HepG2 (cell line): ENCODE data around the gene RNPC3. TPM values are rescaled to one million over a fixed set of nuclear protein-coding genes. Genes with fewer than 3 reads are reported as not detected.

ENCODE experiments used
- EHMT2 ChIP-seq: fragments of 200-600 bp; sonication (generic); IDR thresholded peaks from 2 replicates; pipeline ENCODE4 v1.7.0; 2017; ENCODE audit warnings: antibody characterized with exemption, low read depth, low read length, borderline replicate concordance
- ETS1 ChIP-seq: sonication (generic); formaldehyde crosslinking; IDR thresholded peaks from 2 replicates; pipeline ENCODE4 v1.4.0; 2020; ENCODE audit warnings: missing genetic modification reagents
- ETV6 ChIP-seq: sonication (generic); formaldehyde crosslinking; conservative IDR thresholded peaks from 2 replicates; pipeline ENCODE4 v1.4.0; 2020; ENCODE audit warnings: missing genetic modification reagents
- LBX2 ChIP-seq: sonication (generic); formaldehyde crosslinking; IDR thresholded peaks from 2 replicates; pipeline ENCODE4 v1.5.0; 2020; ENCODE audit warnings: missing genetic modification reagents, mild to moderate bottlenecking, borderline replicate concordance
- MLLT10 ChIP-seq: sonication (generic); formaldehyde crosslinking; IDR thresholded peaks from 2 replicates; pipeline ENCODE4 v1.4.0; 2020; ENCODE audit warnings: missing genetic modification reagents
- MTA3 ChIP-seq: sonication (generic); formaldehyde crosslinking; IDR thresholded peaks from 2 replicates; pipeline ENCODE4 v1.4.0; 2020; ENCODE audit warnings: missing genetic modification reagents
- NFE2 ChIP-seq: sonication (generic); formaldehyde crosslinking; IDR thresholded peaks from 2 replicates; pipeline ENCODE4 v1.4.0; 2020; ENCODE audit warnings: missing genetic modification reagents
- SIX4 ChIP-seq: sonication (generic); formaldehyde crosslinking; IDR thresholded peaks from 2 replicates; pipeline ENCODE4 v1.4.0; 2020; ENCODE audit warnings: missing genetic modification reagents
- YY1 ChIP-seq: IDR thresholded peaks from 2 replicates; pipeline ENCODE4 v1.6.1; 2011; ENCODE audit warnings: low read length, low read depth, moderate library complexity, mild to moderate bottlenecking; ENCODE audit not compliant: insufficient read depth, insufficient replicate concordance
- ZBTB44 ChIP-seq: sonication (generic); formaldehyde crosslinking; IDR thresholded peaks from 2 replicates; pipeline ENCODE4 v1.4.0; 2020; ENCODE audit warnings: missing genetic modification reagents
- ZBTB7B ChIP-seq: sonication (generic); formaldehyde crosslinking; IDR thresholded peaks from 2 replicates; pipeline ENCODE4 v1.4.0; 2020; ENCODE audit warnings: missing genetic modification reagents
- ZNF614 ChIP-seq: IDR thresholded peaks from 2 replicates; pipeline ENCODE4 v1.6.1; 2018; ENCODE audit warnings: missing biosample characterization, missing genetic modification reagents, inconsistent platforms, borderline replicate concordance
- ZNF766 ChIP-seq: sonication (generic); formaldehyde crosslinking; IDR thresholded peaks from 2 replicates; pipeline ENCODE4 v1.5.0; 2020; ENCODE audit warnings: missing genetic modification reagents, borderline replicate concordance
- ZNF879 ChIP-seq: sonication (generic); formaldehyde crosslinking; IDR thresholded peaks from 2 replicates; pipeline ENCODE4 v1.8.1; 2023; ENCODE audit warnings: missing genetic modification reagents
- ZSCAN20 ChIP-seq: sonication (generic); formaldehyde crosslinking; IDR thresholded peaks from 2 replicates; pipeline ENCODE4 v1.4.0; 2020; ENCODE audit warnings: missing genetic modification reagents, mild to moderate bottlenecking, borderline replicate concordance
- ZSCAN25 ChIP-seq: sonication (generic); formaldehyde crosslinking; IDR thresholded peaks from 2 replicates; pipeline ENCODE4 v1.8.0; 2022; ENCODE audit warnings: mild to moderate bottlenecking, missing genetic modification reagents
- polyA plus RNA-seq, 8 experiments: library from polyadenylated mRNA; depleted of rRNA in 3 of 8; stranded (reverse) in 7 of 8; unstranded in 1 of 8; fragments of >200 nt; fragmentation: Illumina TruSeq in 4 of 8; extraction: Trizol in 4 of 8; gene quantifications; 2 replicates each; pipeline versions ENCODE4 v1.2.1 to v1.2.3, GENCODE V29; 2011 to 2016; ENCODE audit warnings: low read depth in 4 of 8, missing spikeins in 1 of 8, mixed read lengths in 1 of 8; ENCODE audit not compliant: insufficient read depth in 1 of 8
- total RNA-seq, 5 experiments: library from RNA; depleted of rRNA; stranded (reverse); fragments of >200 nt; fragmentation: Illumina TruSeq; extraction: Trizol; gene quantifications; 2 replicates each; pipeline ENCODE4 v1.2.3, GENCODE V29; 2016; ENCODE audit warnings: low read depth in 1 of 5
- TF ChIP-seq, protein P1 (sequence below): sonication (generic); formaldehyde crosslinking; IDR thresholded peaks from 2 replicates; pipeline ENCODE4 v1.5.0; 2020; ENCODE audit warnings: mild to moderate bottlenecking, missing genetic modification reagents, borderline replicate concordance
- TF ChIP-seq, protein P2 (sequence below): sonication (generic); formaldehyde crosslinking; IDR thresholded peaks from 2 replicates; pipeline ENCODE4 v1.8.1; 2023; ENCODE audit warnings: missing genetic modification reagents, mild to moderate bottlenecking, borderline replicate concordance

Gene RNPC3
- total and polyA plus RNA-seq, 2 of the 13 experiments (the other 11 are each of a cell fraction or from before 2014, with no cell fraction given), result 9.1 to 22.1 TPM

DNA sequence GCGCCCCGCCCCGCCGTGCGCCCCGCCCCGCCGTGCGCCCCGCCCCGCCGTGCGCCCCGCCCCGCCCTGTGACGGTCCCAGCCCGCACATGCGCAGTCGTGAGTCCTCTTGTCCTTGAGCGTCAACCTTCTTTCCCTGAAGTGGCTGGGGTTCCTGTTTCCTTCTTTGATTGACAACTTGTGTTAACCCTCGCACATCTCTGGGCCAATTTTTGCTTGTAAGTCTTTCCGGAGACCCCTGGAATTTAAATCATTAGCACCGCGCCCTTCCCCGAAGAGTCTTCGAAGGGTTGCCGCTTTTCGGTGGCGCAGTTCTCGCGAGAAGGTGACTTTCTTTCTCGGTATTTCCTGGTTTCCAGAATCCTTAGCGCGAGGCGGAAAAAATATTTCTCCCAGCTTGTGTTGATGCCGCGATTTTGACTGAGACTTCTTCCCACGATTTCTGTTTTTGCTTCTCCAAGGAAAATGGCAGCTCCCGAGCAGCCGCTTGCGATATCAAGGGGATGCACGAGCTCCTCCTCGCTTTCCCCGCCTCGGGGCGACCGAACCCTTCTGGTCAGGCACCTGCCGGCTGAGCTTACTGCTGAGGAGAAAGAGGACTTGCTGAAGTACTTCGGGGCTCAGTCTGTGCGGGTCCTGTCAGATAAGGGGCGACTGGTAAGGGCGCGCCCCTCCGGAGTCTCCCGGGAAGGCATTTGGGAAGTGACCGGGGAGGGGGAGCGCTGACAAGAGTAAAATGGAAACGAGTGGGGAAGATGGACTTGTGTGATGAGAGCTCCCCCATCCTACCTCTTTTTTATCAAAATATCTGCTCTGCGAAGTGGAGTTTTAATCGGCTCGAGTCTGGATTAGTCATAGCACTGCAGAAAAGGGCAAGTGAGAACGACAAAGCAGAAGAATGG is at the start of gene RNPC3 (continued):
- TF ChIP-seq ZNF879 (CRISPR knock-in tag) (no peak), LBX2 (CRISPR knock-in tag) (no peak), MLLT10 (CRISPR knock-in tag) (no peak), ZNF766 (CRISPR knock-in tag) (peak; percentile 70; the same call in 1 of the 2 replicates), MTA3 (no peak), ZBTB7B (CRISPR knock-in tag) (no peak), ZNF614 (CRISPR knock-in tag) (no peak), ZBTB44 (CRISPR knock-in tag) (no peak), NFE2 (CRISPR knock-in tag) (no peak), ETV6 (CRISPR knock-in tag) (no peak), ETS1 (CRISPR knock-in tag) (no peak), ZSCAN20 (CRISPR knock-in tag) (no peak), ZSCAN25 (no peak), YY1 (peak; percentile 62), SIX4 (CRISPR knock-in tag) (no peak), EHMT2 (no peak)
- TF ChIP-seq, protein P1, sequence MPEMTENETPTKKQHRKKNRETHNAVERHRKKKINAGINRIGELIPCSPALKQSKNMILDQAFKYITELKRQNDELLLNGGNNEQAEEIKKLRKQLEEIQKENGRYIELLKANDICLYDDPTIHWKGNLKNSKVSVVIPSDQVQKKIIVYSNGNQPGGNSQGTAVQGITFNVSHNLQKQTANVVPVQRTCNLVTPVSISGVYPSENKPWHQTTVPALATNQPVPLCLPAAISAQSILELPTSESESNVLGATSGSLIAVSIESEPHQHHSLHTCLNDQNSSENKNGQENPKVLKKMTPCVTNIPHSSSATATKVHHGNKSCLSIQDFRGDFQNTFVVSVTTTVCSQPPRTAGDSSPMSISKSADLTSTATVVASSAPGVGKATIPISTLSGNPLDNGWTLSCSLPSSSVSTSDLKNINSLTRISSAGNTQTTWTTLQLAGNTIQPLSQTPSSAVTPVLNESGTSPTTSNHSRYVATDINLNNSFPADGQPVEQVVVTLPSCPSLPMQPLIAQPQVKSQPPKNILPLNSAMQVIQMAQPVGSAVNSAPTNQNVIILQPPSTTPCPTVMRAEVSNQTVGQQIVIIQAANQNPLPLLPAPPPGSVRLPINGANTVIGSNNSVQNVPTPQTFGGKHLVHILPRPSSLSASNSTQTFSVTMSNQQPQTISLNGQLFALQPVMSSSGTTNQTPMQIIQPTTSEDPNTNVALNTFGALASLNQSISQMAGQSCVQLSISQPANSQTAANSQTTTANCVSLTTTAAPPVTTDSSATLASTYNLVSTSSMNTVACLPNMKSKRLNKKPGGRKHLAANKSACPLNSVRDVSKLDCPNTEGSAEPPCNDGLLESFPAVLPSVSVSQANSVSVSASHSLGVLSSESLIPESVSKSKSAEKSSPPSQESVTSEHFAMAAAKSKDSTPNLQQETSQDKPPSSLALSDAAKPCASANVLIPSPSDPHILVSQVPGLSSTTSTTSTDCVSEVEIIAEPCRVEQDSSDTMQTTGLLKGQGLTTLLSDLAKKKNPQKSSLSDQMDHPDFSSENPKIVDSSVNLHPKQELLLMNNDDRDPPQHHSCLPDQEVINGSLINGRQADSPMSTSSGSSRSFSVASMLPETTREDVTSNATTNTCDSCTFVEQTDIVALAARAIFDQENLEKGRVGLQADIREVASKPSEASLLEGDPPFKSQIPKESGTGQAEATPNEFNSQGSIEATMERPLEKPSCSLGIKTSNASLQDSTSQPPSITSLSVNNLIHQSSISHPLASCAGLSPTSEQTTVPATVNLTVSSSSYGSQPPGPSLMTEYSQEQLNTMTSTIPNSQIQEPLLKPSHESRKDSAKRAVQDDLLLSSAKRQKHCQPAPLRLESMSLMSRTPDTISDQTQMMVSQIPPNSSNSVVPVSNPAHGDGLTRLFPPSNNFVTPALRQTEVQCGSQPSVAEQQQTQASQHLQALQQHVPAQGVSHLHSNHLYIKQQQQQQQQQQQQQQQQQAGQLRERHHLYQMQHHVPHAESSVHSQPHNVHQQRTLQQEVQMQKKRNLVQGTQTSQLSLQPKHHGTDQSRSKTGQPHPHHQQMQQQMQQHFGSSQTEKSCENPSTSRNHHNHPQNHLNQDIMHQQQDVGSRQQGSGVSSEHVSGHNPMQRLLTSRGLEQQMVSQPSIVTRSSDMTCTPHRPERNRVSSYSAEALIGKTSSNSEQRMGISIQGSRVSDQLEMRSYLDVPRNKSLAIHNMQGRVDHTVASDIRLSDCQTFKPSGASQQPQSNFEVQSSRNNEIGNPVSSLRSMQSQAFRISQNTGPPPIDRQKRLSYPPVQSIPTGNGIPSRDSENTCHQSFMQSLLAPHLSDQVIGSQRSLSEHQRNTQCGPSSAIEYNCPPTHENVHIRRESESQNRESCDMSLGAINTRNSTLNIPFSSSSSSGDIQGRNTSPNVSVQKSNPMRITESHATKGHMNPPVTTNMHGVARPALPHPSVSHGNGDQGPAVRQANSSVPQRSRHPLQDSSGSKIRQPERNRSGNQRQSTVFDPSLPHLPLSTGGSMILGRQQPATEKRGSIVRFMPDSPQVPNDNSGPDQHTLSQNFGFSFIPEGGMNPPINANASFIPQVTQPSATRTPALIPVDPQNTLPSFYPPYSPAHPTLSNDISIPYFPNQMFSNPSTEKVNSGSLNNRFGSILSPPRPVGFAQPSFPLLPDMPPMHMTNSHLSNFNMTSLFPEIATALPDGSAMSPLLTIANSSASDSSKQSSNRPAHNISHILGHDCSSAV (CRISPR knock-in tag), result no peak
- TF ChIP-seq, protein P2, sequence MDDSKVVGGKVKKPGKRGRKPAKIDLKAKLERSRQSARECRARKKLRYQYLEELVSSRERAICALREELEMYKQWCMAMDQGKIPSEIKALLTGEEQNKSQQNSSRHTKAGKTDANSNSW, result no peak
